Right lobe of liver (tissue), 4 donors: ENCODE results near the gene NR2F1-AS1.

ENCODE experiments used
- CTCF ChIP-seq, 4 donors: fragments of 200-600 bp in 3 of 4; fragments of 450-650 bp in 1 of 4; IDR thresholded peaks; one replicate each; pipeline versions ENCODE4 v1.5.1 to v1.8.0; 2016 to 2022; ENCODE audit warnings: antibody characterized with exemption in 4 of 4, mild to moderate bottlenecking in 2 of 4
- POLR2A ChIP-seq: fragments of 450-650 bp; IDR thresholded peaks from one replicate; pipeline ENCODE4 v1.6.1; 2017; ENCODE audit warnings: antibody characterized with exemption, mild to moderate bottlenecking
- donor health status: DM: no; HTN: no; CAD: no.
- donor health status: DM: no; HTN: no; CAD: no.
- donor health status: DM: no; HTN: yes; CAD: no.

DNA sequence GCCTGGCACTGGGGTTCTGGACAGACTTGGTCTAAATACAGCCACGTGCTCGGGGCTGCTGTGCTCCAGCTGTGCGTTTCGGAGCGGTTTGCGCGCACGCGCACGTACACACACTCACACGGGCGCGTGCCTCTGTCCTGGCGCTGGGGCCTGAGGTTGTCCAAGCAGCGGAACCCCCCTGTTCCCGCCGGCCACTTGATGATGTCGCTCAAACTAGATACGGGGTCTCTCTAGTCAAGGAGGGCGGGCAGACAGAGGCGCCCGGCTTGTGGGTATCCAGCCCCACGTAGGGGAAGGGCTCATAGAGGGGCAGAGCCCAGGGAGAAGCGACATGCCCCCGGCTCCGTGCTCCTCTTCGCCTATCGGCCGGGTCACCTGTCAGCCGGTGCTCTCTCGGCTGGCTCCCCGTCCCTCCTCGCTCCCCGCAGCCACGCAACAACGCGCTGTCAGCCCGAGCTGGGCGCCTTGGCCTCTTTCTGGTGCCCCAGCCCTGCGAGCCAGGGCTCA is 8.9 kb downstream of the NR2F1-AS1 start:
- TF ChIP-seq CTCF (IDR thresholded peaks at IDR 0.05) (no peak), POLR2A (no peak)
